VCaP (cell line): Measurements from ENCODE around the gene DKC1.

ENCODE experiments used
- H3K27ac ChIP-seq: fragments of 450-650 bp; 2 replicates; pipeline ENCODE4 v1.5.1; 2017
- TF ChIP-seq, protein P1 (sequence below): fragments of 450-650 bp; conservative IDR thresholded peaks from 2 replicates; pipeline ENCODE4 v1.5.1; 2017; ENCODE audit warnings: mild to moderate bottlenecking, moderate library complexity

DKC1 gene

GRCh38 chrX:154804957-154805695 lies 42.5 kb downstream of the DKC1 start, which contains the start of gene MPP1:
Gene MPP1 (minus strand): TSS chrX:154805485. CDS start chrX:154805373, 112 bp downstream.
- peak within 1 kb of the TSS; percentile 86 for H3K27ac ChIP-seq
- TF ChIP-seq, protein P1, sequence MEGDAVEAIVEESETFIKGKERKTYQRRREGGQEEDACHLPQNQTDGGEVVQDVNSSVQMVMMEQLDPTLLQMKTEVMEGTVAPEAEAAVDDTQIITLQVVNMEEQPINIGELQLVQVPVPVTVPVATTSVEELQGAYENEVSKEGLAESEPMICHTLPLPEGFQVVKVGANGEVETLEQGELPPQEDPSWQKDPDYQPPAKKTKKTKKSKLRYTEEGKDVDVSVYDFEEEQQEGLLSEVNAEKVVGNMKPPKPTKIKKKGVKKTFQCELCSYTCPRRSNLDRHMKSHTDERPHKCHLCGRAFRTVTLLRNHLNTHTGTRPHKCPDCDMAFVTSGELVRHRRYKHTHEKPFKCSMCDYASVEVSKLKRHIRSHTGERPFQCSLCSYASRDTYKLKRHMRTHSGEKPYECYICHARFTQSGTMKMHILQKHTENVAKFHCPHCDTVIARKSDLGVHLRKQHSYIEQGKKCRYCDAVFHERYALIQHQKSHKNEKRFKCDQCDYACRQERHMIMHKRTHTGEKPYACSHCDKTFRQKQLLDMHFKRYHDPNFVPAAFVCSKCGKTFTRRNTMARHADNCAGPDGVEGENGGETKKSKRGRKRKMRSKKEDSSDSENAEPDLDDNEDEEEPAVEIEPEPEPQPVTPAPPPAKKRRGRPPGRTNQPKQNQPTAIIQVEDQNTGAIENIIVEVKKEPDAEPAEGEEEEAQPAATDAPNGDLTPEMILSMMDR, result no peak

- TF ChIP-seq, protein P1, result no peak
- peak overlapping the region; percentile 86 for H3K27ac ChIP-seq
These were observed 43.0 kb downstream of the DKC1 start for GRCh38 chrX:154805696-154806091.

DNA sequence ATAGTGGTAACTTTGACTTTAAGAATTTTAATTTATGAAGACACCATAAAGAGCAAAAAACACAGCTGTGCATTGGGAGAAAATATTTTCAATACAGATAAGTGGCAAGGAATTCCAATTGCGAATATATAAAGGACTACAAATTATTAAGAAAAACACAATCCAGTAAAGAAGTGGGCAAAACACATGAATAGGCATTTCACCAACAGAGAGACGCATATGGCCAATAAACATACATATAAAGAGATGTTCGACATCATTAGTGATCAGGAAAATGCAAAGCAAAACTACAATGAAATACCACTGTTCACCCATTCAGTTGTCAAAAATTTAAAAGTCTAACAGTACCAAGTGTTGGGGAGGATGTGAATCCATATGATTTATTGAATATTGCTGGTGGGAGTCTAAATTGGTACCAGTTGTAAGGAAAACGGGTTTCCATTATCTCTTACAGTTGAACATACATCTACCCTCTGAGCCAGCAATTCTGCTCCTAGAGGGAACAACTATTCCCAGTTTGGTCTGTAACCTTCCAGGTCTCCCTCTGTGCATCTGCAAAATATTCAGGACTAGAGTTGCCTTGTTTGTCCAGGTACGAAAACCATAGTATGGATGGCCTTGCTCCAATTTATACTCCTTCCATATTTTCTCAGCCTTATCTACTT lies 44.3 kb downstream of the DKC1 start:
- TF ChIP-seq, protein P1, result no peak

DNA sequence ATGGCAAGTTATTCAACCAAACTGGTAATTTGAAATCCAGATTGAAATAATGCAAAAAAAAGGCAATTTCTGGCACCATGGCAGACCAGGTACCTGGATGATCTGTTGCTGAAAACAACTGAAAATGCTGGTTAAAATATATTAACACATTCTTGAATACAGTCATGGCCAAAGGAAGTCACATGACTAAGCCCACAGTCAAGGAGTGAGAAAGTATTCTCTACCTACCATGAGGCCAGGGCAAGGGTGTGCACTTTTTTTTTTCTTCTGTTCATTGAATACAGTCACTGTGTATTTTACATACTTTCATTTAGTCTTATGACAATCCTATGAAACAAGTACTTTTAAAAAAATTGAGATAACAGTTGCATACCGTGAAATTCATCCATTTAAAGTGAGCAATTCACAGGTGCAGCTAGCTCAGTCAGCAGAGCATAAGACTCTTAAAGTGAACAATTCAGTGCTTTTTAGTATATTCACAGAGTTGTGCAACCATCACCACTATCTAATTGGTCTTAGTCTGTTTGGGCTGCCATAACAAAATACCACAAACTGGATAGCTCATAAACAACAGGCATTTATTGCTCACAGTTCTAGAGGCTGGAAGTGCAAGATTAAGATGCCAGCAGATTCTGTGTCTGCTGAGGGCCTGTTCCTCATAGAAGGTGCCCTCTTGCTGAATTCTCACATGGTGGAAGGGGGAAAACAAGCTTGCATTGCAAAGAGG lies 47.4 kb downstream of the DKC1 start:
- TF ChIP-seq, protein P1, result no peak
- no peak overlapping the region for H3K27ac ChIP-seq

More for the DNA sequence above, 44.3 kb downstream of the DKC1 start:
- H3K27ac ChIP-seq, result no peak overlapping the region

DNA sequence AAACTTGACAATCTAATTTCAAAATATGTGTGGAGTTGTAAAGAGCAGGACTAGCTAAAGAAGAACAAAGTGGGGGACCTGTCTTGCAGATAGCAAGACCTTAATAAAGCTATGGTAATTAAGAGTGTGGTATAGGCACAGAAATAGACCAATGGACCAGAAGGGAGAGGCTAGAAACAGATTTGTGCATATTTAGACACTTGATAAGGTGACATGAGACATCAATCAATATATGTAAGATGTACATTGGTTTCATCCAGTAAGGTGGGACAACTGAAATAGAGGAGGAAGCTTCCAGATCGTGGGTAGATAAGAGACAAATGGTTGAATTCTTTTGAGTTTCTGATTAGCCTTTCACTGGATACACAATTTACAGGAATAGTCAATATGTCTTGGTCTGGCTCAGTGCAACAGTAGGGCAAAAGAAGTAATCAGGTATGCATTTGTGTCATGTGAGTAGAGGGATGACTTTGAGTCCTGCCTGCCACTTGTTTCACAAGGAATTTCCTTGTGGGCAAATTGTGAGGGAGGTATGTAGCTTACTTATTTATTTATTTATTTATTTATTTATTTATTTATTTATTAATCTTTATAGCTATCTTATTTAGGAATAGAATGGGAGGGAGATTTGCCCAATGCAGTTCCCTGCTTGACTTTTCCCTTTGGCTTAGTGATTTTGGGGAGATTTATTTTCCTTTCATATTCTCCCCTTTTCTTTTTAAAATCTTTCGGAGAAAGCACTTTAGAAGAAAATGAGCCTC lies 49.9 kb downstream of the DKC1 start:
- H3K27ac ChIP-seq, result no peak overlapping the region
- TF ChIP-seq, protein P1, result no peak

DNA sequence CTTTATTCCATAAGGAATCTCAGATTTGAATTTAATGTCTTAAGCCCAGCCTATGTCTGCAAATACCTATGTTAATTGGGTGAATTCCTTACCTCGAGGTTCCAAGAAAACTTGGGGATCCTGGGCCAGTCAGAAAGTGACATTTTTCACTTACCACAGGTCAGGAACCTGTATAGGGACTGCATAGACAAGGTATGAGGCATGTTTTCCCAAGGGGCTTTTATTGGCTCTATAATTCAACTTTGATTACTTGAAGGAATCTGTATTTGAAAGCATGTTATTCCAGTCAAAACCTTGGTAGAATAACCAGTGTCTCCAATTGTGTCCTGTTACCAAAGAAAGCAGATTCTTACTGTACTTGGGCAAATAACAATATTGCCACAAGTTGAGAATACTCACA lies 51.1 kb downstream of the DKC1 start:
- no peak overlapping the region for H3K27ac ChIP-seq
- TF ChIP-seq, protein P1, result no peak
